ENCODE data around the gene SIRPB2. TPM values are rescaled to one million over a fixed set of nuclear protein-coding genes. Genes with fewer than 3 reads are reported as not detected.

Gene SIRPB2
- polyA plus RNA-seq, 1 experiment: not detected

DNA sequence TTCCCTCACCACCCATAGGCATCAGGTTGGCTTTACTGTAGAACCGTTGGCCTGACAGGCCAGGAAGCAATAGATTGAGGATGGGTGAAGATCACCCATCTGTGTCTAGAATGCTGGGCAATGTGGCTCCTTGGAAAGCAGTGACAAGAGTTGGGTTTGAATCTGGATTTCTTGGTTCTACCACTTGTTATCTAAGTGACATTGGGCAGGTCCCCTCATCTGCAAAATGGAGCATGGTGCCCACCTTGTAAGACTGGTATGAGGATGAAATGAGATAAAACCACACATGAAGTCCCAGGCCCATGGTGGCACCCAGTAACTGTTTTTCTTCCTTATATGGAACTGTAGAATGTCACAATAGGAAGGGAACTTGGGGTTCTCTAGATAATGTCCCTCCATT lies 22.6 kb upstream of the SIRPB2 start:
- Histone ChIP-seq H3K27me3 (ENCODE audit: control insufficient read depth, insufficient read depth, low read length) (peaks cover 7% of the 10 kb centered on the region), H3K4me3 (ENCODE audit: low read depth, low read length) (no peak overlapping the region), H3K36me3 (ENCODE audit: control insufficient read depth, insufficient read depth, low read length) (no peaks in the 10 kb centered on the region)
- no peak for DNase-seq (ENCODE audit: low read depth)
- TF ChIP-seq, protein P1, sequence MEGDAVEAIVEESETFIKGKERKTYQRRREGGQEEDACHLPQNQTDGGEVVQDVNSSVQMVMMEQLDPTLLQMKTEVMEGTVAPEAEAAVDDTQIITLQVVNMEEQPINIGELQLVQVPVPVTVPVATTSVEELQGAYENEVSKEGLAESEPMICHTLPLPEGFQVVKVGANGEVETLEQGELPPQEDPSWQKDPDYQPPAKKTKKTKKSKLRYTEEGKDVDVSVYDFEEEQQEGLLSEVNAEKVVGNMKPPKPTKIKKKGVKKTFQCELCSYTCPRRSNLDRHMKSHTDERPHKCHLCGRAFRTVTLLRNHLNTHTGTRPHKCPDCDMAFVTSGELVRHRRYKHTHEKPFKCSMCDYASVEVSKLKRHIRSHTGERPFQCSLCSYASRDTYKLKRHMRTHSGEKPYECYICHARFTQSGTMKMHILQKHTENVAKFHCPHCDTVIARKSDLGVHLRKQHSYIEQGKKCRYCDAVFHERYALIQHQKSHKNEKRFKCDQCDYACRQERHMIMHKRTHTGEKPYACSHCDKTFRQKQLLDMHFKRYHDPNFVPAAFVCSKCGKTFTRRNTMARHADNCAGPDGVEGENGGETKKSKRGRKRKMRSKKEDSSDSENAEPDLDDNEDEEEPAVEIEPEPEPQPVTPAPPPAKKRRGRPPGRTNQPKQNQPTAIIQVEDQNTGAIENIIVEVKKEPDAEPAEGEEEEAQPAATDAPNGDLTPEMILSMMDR (IDR thresholded peaks at IDR 0.05; ENCODE audit: insufficient read depth, low read depth, low read length): no peak
- ChIA-PET CTCF (interaction anchor here (0.5 kb wide), 1 partner anchor 712 kb away, joined by 3 read pairs; no protein-coding TSS in a partner anchor), POLR2A (no interaction called here)

DNA sequence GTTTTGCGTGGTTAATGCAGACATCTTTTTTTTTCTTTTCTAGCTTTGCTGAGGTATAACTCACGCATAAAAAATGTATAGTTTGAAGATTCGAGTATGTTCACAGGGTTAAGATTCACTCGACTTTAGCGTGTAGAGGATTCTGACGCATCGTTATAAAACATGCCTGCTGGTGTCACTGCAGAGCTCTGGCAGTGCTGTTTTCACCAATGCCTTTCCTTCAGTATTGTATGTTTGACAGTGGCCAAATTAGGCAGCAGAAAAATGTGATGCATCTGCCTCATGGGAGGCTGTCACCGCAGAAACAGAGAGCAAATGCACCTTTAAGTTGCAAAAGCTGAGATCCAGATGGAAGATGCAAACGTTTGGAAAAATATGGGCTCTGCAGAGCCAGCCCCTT lies 18.0 kb upstream of the SIRPB2 start:
- ChIA-PET CTCF (interaction anchor here (0.6 to 1.2 kb wide), 6 partner anchors 9 to 291 kb away, joined by 3 read pairs; no protein-coding TSS in a partner anchor), POLR2A (no interaction called here)
- Histone ChIP-seq H3K4me3 (ENCODE audit: low read depth, low read length) (no peak overlapping the region), H3K36me3 (ENCODE audit: control insufficient read depth, insufficient read depth, low read length) (no peaks in the 10 kb centered on the region), H3K27me3 (ENCODE audit: control insufficient read depth, insufficient read depth, low read length) (peaks cover 5% of the 10 kb centered on the region)
- TF ChIP-seq, protein P1 (IDR thresholded peaks at IDR 0.05; ENCODE audit: insufficient read depth, low read depth, low read length): peak; percentile 41
- DNase-seq (ENCODE audit: low read depth): no peak

DNA sequence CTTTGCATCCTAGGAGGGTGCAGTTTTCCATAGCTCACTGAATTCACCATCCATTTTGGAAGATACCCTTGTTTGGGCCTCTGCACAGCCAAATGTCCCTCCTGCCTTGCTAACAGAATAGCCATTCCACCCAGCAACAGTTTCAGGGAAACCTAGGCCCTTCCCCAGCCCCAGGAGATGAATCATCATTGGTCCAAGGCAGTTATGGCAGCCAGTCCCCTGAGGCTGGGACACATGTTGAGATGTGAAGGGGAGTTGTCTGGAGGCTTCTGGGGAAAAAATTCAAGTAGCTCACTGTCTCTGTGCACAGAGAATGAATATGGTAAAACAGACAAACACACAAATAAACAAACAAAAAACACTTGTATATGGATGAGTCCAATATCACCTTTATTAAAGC lies 17.4 kb upstream of the SIRPB2 start:
- Histone ChIP-seq H3K36me3 (ENCODE audit: control insufficient read depth, insufficient read depth, low read length) (no peaks in the 10 kb centered on the region), H3K4me3 (ENCODE audit: low read depth, low read length) (no peak overlapping the region), H3K27me3 (ENCODE audit: control insufficient read depth, insufficient read depth, low read length) (peaks cover 5% of the 10 kb centered on the region)
- ChIA-PET POLR2A (no interaction called here), CTCF (interaction anchor here (0.6 to 7.3 kb wide), 3 partner anchors 33 to 292 kb away, joined by 3 to 71 read pairs (median 3); partner anchors contain the start of gene NSFL1C)
- DNase-seq (ENCODE audit: low read depth): no peak
- TF ChIP-seq, protein P1 (IDR thresholded peaks at IDR 0.05; ENCODE audit: insufficient read depth, low read depth, low read length): no peak

DNA sequence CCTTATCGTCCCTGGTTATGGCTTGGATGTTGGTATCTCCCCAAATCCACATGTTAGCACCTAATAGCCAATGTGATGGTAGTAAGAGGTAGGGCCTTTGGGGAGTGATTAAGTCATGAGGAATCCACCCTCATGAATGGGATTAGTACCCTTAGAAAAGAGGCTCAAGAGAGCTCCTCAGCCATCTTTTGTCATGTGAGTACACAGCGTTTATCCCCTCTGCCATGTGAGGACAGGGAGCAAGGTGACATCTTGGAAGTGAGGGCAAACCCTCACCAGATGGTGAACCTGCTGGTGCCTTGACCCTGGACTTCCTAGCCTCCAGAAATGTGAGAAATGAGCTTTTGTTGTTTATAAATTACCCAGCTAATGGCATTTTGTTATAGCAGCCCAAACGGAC lies 16.1 kb upstream of the SIRPB2 start:
- ChIA-PET CTCF (interaction anchor here (0.9 to 7.3 kb wide), 5 partner anchors 16 to 379 kb away, joined by 3 to 71 read pairs (median 3); partner anchors contain the start of gene NSFL1C), POLR2A (no interaction called here)
- no peaks in the 10 kb centered on the region for H3K36me3 ChIP-seq (ENCODE audit: control insufficient read depth, insufficient read depth, low read length)
- peaks cover 6% of the 10 kb centered on the region for H3K27me3 ChIP-seq (ENCODE audit: control insufficient read depth, insufficient read depth, low read length)
- no peak overlapping the region for H3K4me3 ChIP-seq (ENCODE audit: low read depth, low read length)
- TF ChIP-seq, protein P1 (IDR thresholded peaks at IDR 0.05; ENCODE audit: insufficient read depth, low read depth, low read length): no peak
- no peak for DNase-seq (ENCODE audit: low read depth)

DNA sequence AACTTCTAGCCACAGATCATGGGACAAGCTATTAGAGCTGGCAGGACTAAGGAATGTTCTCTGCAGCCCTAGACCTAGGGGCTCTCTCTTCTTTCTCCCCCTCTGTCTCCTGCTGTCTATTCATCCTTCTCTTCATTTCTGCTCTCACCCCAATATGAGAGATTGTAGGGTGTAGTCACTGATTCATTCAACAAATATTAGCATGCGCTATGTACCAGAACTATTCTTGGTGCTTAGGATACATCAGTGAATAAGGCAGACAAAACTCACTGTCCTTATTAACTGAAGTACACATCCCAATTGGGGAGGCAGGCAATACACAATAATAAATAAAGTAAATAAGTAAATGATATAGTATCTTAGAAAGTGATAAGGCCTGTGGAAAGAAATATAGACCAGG lies 14.7 kb upstream of the SIRPB2 start:
- CTCF ChIA-PET: interaction anchor here (1.5 to 7.3 kb wide), 2 partner anchors 17 to 38 kb away, joined by 3 to 71 read pairs; partner anchors contain the start of gene NSFL1C
- no peak for DNase-seq (ENCODE audit: low read depth)

More for the DNA sequence above, 14.7 kb upstream of the SIRPB2 start:
- TF ChIP-seq, protein P1 (IDR thresholded peaks at IDR 0.05; ENCODE audit: insufficient read depth, low read depth, low read length): no peak
- Histone ChIP-seq H3K27me3 (ENCODE audit: control insufficient read depth, insufficient read depth, low read length) (peaks cover 9% of the 10 kb centered on the region), H3K4me3 (ENCODE audit: low read depth, low read length) (no peak overlapping the region), H3K36me3 (ENCODE audit: control insufficient read depth, insufficient read depth, low read length) (no peaks in the 10 kb centered on the region)
- POLR2A ChIA-PET: no interaction called here

All from BJ (cell line).